Esophagus squamous epithelium (tissue), 4 donors: ENCODE results near the gene LZTR1.

Experiments
- POLR2A ChIP-seq, 4 donors: fragments of 450-650 bp; IDR thresholded peaks; one replicate each; pipeline ENCODE4 v1.6.1; 2017; ENCODE audit warnings: antibody characterized with exemption in 4 of 4, mild to moderate bottlenecking in 4 of 4, moderate library complexity in 3 of 4
- TF ChIP-seq, protein P1 (sequence below), 6 experiments: fragments of 450-650 bp in 4 of 6; fragments of 200-600 bp in 2 of 6; sonication (generic) in 2 of 6; IDR thresholded peaks; one replicate each; pipeline ENCODE4 v1.5.1; 2016 to 2019; ENCODE audit warnings: antibody characterized with exemption in 6 of 6, mild to moderate bottlenecking in 4 of 6, moderate library complexity in 4 of 6

DNA sequence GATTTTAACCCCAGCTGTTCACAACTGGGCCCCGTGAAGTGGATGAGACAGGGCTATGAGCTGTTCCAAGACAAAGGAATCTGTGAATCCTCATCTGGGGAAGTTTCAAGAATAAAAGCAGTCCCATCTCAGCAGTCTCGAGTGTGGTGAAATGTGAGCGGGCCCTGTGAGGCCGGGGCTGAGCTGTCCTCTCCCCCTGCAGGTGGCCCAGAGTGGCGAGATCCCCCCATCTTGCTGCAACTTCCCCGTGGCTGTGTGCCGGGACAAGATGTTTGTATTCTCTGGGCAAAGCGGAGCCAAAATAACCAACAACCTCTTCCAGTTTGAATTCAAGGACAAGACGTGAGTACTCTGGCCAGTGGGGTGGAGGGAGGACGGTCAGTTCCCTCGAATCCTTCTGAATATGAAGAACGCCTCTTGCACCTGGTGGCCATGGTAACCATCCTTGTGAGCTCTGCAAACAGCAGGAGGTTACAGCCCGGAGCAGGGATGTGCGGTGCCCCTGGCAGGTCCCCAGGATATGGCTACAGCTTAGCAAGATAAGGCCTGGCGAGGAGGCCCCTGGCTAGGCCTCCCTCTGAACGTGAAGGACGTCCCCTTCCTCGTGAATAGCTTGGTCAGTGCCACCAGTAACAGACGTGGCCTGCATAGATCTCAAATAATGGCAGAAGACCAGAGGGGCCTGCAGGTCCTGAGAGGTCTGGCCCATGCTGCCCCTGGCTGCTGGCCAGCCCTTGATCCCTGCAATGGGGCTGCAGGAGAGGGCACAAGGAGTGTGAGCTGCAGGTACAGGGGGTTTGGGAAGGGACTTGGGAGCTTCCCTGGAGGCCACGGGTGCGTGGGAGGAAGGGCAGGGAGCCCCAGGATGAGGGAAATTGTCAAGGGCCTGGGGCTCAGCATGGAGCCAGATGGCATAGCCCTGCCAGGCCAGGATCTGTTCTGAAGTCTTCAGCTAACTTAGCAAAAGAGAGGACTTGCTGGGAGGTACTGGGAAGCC is 8.4 kb downstream of the LZTR1 start:
- TF ChIP-seq, protein P1, sequence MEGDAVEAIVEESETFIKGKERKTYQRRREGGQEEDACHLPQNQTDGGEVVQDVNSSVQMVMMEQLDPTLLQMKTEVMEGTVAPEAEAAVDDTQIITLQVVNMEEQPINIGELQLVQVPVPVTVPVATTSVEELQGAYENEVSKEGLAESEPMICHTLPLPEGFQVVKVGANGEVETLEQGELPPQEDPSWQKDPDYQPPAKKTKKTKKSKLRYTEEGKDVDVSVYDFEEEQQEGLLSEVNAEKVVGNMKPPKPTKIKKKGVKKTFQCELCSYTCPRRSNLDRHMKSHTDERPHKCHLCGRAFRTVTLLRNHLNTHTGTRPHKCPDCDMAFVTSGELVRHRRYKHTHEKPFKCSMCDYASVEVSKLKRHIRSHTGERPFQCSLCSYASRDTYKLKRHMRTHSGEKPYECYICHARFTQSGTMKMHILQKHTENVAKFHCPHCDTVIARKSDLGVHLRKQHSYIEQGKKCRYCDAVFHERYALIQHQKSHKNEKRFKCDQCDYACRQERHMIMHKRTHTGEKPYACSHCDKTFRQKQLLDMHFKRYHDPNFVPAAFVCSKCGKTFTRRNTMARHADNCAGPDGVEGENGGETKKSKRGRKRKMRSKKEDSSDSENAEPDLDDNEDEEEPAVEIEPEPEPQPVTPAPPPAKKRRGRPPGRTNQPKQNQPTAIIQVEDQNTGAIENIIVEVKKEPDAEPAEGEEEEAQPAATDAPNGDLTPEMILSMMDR (IDR thresholded peaks at IDR 0.05) = no peak
- no peak for TF ChIP-seq POLR2A (IDR thresholded peaks at IDR 0.05)
